Measurements from ENCODE around the gene DLGAP5. TPM values are rescaled to one million over a fixed set of nuclear protein-coding genes. Genes with fewer than 3 reads are reported as not detected.

Gene DLGAP5
- total RNA-seq, result 8.8 TPM

GRCh38 chr14:55191203-55192053, at the start of gene DLGAP5:
Gene DLGAP5 (minus strand): TSS chr14:55191585. CDS start chr14:55189179, 2,406 bp downstream.

GRCh38 chr14:55129086-55129427, 62.3 kb downstream of the DLGAP5 start, which contains the start of gene LGALS3:
Gene LGALS3 (plus strand): TSS chr14:55129252. CDS start chr14:55137374, 8,122 bp downstream.

Other genes starting within 250 kb of the DLGAP5 start
- gene WDHD1, start 164.5 kb downstream of the DLGAP5 start, total RNA-seq, result 10.8 TPM
- 52.4 TPM for gene SOCS4, start 164.3 kb downstream of the DLGAP5 start, total RNA-seq
- 32.8 TPM for gene MAPK1IP1L, start 139.9 kb downstream of the DLGAP5 start, total RNA-seq
- 12.2 TPM for gene LGALS3, start 62.3 kb downstream of the DLGAP5 start, total RNA-seq
- gene FBXO34, start 79.8 kb upstream of the DLGAP5 start, total RNA-seq, result 47.3 TPM
- 16.8 TPM for gene ATG14, start 220.2 kb upstream of the DLGAP5 start, total RNA-seq
- not detected for gene TBPL2, start 249.0 kb upstream of the DLGAP5 start, total RNA-seq

All from diencephalon (tissue), 1 donor.